HepG2 (cell line): ENCODE measurements around the gene STRA6.

Experiments
- CEBPB ChIP-seq: IDR thresholded peaks from 2 replicates; pipeline ENCODE4 v1.6.1; 2011; ENCODE audit warnings: low read depth, low read length, improper control_type of control experiment, borderline replicate concordance
- EZH2 ChIP-seq: conservative IDR thresholded peaks from 2 replicates; pipeline ENCODE4 v1.6.1; 2012; ENCODE audit warnings: mild to moderate bottlenecking, low read depth, low read length, moderate library complexity
- FOXP1 ChIP-seq, 2 experiments: fragments of 450-650 bp in 1 of 2; IDR thresholded peaks; 2 replicates each; pipeline ENCODE4 v1.6.1; 2017 to 2018; ENCODE audit warnings: antibody characterized with exemption in 1 of 2
- POLR2AphosphoS5 ChIP-seq: IDR thresholded peaks from 2 replicates; pipeline ENCODE4 v1.6.1; 2012; ENCODE audit warnings: low read depth, low read length
- SMARCC2 ChIP-seq: fragments of 450-650 bp; IDR thresholded peaks from 2 replicates; pipeline ENCODE4 v1.6.1; 2017; ENCODE audit warnings: antibody characterized with exemption, mild to moderate bottlenecking
- SP2 ChIP-seq: sonication (generic); formaldehyde crosslinking; IDR thresholded peaks from 2 replicates; pipeline ENCODE4 v1.5.1; 2020; ENCODE audit warnings: mild to moderate bottlenecking, missing genetic modification reagents
- XRCC5 ChIP-seq: fragments of 200-400 bp; formaldehyde crosslinking; optimal IDR thresholded peaks from 2 replicates; pipeline ENCODE3; 2017; ENCODE audit warnings: mild to moderate bottlenecking, low read length
- ZFX ChIP-seq: sonication (generic); formaldehyde crosslinking; IDR thresholded peaks from 2 replicates; pipeline ENCODE4 v1.4.0; 2020; ENCODE audit warnings: mild to moderate bottlenecking, low read depth, missing genetic modification reagents, moderate library complexity
- ZNF274 ChIP-seq: sonication (generic); formaldehyde crosslinking; IDR thresholded peaks from 2 replicates; pipeline ENCODE4 v1.5.1; 2020; ENCODE audit warnings: mild to moderate bottlenecking, missing genetic modification reagents
- ZNF644 ChIP-seq: IDR thresholded peaks from 2 replicates; pipeline ENCODE4 v1.6.1; 2016; ENCODE audit warnings: low read depth
- TF ChIP-seq, protein P1 (sequence below): sonication (generic); formaldehyde crosslinking; IDR thresholded peaks from 2 replicates; pipeline ENCODE4 v1.4.0; 2020; ENCODE audit warnings: missing genetic modification reagents
- TF ChIP-seq, protein P2 (sequence below): IDR thresholded peaks from 2 replicates; pipeline ENCODE4 v1.6.1; 2012; ENCODE audit warnings: low read depth, low read length, improper control_type of control experiment
- TF ChIP-seq, protein P3 (sequence below): conservative IDR thresholded peaks from 2 replicates; pipeline ENCODE4 v1.6.1; 2018; ENCODE audit warnings: missing genetic modification reagents

DNA sequence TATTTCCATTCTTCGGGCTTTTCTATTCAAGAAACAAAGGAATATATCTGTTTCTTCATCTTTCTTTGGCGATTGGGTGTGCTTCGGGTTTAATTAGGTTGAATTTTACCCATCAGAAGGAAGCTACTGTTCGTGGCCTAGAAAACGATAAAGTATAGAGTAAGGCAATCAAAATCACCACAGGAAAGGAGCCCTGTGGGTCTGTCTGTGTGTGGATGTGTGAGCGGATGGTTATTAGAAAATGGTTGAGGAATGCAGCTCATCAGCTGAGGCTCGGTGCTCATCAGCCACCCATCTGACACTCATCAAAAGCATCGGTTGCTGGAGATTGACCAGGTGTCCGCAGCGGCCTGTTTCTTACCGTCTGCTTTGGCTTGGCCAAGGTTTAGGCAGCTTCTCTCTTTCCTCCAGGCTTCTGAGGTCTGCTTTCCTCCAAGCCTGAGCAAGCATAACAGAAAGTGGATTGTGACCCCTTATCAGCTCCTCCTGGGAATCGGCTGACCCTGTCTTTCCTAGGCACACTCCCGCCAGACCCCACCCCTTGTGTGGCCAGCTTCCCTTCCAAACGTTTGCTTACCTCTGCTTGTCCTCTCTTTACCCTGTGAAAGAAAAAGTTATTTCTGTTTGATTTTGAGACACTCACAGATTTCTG lies 46.7 kb downstream of the STRA6 start:
- TF ChIP-seq SP2, result no peak
- no peak for TF ChIP-seq FOXP1 (IDR thresholded peaks at IDR 0.05)
- TF ChIP-seq FOXP1 (CRISPR knock-in tag; IDR thresholded peaks at IDR 0.05), result no peak
- TF ChIP-seq XRCC5, result no peak
- TF ChIP-seq, protein P1, sequence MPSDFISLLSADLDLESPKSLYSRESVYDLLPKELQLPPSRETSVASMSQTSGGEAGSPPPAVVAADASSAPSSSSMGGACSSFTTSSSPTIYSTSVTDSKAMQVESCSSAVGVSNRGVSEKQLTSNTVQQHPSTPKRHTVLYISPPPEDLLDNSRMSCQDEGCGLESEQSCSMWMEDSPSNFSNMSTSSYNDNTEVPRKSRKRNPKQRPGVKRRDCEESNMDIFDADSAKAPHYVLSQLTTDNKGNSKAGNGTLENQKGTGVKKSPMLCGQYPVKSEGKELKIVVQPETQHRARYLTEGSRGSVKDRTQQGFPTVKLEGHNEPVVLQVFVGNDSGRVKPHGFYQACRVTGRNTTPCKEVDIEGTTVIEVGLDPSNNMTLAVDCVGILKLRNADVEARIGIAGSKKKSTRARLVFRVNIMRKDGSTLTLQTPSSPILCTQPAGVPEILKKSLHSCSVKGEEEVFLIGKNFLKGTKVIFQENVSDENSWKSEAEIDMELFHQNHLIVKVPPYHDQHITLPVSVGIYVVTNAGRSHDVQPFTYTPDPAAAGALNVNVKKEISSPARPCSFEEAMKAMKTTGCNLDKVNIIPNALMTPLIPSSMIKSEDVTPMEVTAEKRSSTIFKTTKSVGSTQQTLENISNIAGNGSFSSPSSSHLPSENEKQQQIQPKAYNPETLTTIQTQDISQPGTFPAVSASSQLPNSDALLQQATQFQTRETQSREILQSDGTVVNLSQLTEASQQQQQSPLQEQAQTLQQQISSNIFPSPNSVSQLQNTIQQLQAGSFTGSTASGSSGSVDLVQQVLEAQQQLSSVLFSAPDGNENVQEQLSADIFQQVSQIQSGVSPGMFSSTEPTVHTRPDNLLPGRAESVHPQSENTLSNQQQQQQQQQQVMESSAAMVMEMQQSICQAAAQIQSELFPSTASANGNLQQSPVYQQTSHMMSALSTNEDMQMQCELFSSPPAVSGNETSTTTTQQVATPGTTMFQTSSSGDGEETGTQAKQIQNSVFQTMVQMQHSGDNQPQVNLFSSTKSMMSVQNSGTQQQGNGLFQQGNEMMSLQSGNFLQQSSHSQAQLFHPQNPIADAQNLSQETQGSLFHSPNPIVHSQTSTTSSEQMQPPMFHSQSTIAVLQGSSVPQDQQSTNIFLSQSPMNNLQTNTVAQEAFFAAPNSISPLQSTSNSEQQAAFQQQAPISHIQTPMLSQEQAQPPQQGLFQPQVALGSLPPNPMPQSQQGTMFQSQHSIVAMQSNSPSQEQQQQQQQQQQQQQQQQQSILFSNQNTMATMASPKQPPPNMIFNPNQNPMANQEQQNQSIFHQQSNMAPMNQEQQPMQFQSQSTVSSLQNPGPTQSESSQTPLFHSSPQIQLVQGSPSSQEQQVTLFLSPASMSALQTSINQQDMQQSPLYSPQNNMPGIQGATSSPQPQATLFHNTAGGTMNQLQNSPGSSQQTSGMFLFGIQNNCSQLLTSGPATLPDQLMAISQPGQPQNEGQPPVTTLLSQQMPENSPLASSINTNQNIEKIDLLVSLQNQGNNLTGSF (CRISPR knock-in tag), result no peak
- no peak for TF ChIP-seq CEBPB
- no peak for TF ChIP-seq ZFX
- no peak for TF ChIP-seq ZNF644 (CRISPR knock-in tag)
- TF ChIP-seq EZH2, result no peak
- TF ChIP-seq ZNF274 (CRISPR knock-in tag), result no peak
- TF ChIP-seq POLR2AphosphoS5, result no peak
- TF ChIP-seq, protein P2, sequence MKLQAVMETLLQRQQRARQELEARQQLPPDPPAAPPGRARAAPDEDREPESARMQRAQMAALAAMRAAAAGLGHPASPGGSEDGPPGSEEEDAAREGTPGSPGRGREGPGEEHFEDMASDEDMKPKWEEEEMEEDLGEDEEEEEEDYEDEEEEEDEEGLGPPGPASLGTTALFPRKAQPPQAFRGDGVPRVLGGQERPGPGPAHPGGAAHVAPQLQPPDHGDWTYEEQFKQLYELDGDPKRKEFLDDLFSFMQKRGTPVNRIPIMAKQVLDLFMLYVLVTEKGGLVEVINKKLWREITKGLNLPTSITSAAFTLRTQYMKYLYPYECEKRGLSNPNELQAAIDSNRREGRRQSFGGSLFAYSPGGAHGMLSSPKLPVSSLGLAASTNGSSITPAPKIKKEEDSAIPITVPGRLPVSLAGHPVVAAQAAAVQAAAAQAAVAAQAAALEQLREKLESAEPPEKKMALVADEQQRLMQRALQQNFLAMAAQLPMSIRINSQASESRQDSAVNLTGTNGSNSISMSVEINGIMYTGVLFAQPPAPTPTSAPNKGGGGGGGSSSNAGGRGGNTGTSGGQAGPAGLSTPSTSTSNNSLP, result no peak
- TF ChIP-seq, protein P3, sequence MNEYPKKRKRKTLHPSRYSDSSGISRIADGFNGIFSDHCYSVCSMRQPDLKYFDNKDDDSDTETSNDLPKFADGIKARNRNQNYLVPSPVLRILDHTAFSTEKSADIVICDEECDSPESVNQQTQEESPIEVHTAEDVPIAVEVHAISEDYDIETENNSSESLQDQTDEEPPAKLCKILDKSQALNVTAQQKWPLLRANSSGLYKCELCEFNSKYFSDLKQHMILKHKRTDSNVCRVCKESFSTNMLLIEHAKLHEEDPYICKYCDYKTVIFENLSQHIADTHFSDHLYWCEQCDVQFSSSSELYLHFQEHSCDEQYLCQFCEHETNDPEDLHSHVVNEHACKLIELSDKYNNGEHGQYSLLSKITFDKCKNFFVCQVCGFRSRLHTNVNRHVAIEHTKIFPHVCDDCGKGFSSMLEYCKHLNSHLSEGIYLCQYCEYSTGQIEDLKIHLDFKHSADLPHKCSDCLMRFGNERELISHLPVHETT (CRISPR knock-in tag), result no peak
- TF ChIP-seq SMARCC2, result no peak
